Astrocyte (in vitro differentiated cells and primary cell): ENCODE measurements around the gene HYKK. TPM values are rescaled to one million over a fixed set of nuclear protein-coding genes. Genes with fewer than 3 reads are reported as not detected.
A peak's percentile ranks its signal among the peaks of the same experiment; 100 is the strongest.

Experiments used
- DNase-seq: peaks from one replicate; pipeline ENCODE4 v3.0.0-alpha.2; 2010; ENCODE audit warnings: low read depth
- FAIRE-seq: peaks from 2 replicates; lab custom pipeline; 2011; peaks lifted over from hg19 to GRCh38; lab: Jason Lieb, UNC
- H2AFZ ChIP-seq: 2 replicates; pipeline ENCODE4 v1.6.0; 2012; ENCODE audit warnings: low read depth, low read length, inconsistent platforms
- H3K27ac ChIP-seq: 2 replicates; pipeline ENCODE4 v1.5.1; 2011; ENCODE audit warnings: low read depth, low read length, inconsistent platforms
- H3K27me3 ChIP-seq: 2 replicates; pipeline ENCODE4 v1.6.0; 2011; ENCODE audit warnings: low read length, inconsistent platforms; ENCODE audit not compliant: insufficient read depth
- H3K36me3 ChIP-seq: 2 replicates; pipeline ENCODE4 v1.5.1; 2011; ENCODE audit warnings: low read length, inconsistent platforms; ENCODE audit not compliant: insufficient read depth
- H3K4me1 ChIP-seq: 2 replicates; pipeline ENCODE4 v1.5.1; 2011; ENCODE audit warnings: low read length, inconsistent platforms; ENCODE audit not compliant: insufficient read depth
- H3K4me2 ChIP-seq: 2 replicates; pipeline ENCODE4 v1.6.0; 2012; ENCODE audit warnings: low read length, inconsistent platforms
- H3K4me3 ChIP-seq: 2 replicates; pipeline ENCODE4 v1.5.1; 2011; ENCODE audit warnings: low read depth, mild to moderate bottlenecking, low read length, inconsistent platforms; ENCODE audit not compliant: insufficient read depth
- H3K79me2 ChIP-seq: 2 replicates; pipeline ENCODE4 v1.6.0; 2012; ENCODE audit warnings: mild to moderate bottlenecking, low read length, inconsistent platforms; ENCODE audit not compliant: insufficient read depth
- H3K9ac ChIP-seq: 2 replicates; pipeline ENCODE4 v1.6.0; 2012; ENCODE audit warnings: mild to moderate bottlenecking, low read length, inconsistent platforms
- H3K9me3 ChIP-seq: 2 replicates; pipeline ENCODE4 v1.5.1; 2012; ENCODE audit warnings: low read depth, mild to moderate bottlenecking, low read length, inconsistent platforms; ENCODE audit not compliant: insufficient read depth
- H4K20me1 ChIP-seq: 2 replicates; pipeline ENCODE4 v1.6.0; 2012; ENCODE audit warnings: low read length, inconsistent platforms; ENCODE audit not compliant: insufficient read depth
- H3K27ac Mint-ChIP-seq: one replicate; pipeline ENCODE4 v1.8.0; 2021; ENCODE audit warnings: mild to moderate bottlenecking, mixed read lengths; ENCODE audit not compliant: unreplicated experiment
- H3K27me3 Mint-ChIP-seq: one replicate; pipeline ENCODE4 v1.8.0; 2021; ENCODE audit warnings: low read depth, mixed read lengths; ENCODE audit not compliant: unreplicated experiment
- H3K36me3 Mint-ChIP-seq: one replicate; pipeline ENCODE4 v1.8.0; 2021; ENCODE audit warnings: low read depth, mixed read lengths; ENCODE audit not compliant: unreplicated experiment
- H3K4me1 Mint-ChIP-seq: one replicate; pipeline ENCODE4 v1.8.0; 2021; ENCODE audit warnings: low read depth, mixed read lengths; ENCODE audit not compliant: unreplicated experiment
- H3K4me3 Mint-ChIP-seq: one replicate; pipeline ENCODE4 v1.8.0; 2021; ENCODE audit warnings: mild to moderate bottlenecking, moderate library complexity, mixed read lengths; ENCODE audit not compliant: unreplicated experiment
- H3K9me3 Mint-ChIP-seq: one replicate; pipeline ENCODE4 v1.8.0; 2021; ENCODE audit warnings: mild to moderate bottlenecking, mixed read lengths; ENCODE audit not compliant: unreplicated experiment
- CTCF ChIP-seq: IDR thresholded peaks from 2 replicates; pipeline ENCODE4 v1.5.1; 2011; ENCODE audit warnings: low read depth, mild to moderate bottlenecking, inconsistent platforms, low read length, moderate library complexity; ENCODE audit not compliant: insufficient read depth
- EZH2 ChIP-seq: IDR thresholded peaks from 2 replicates; pipeline ENCODE4 v1.6.1; 2012; ENCODE audit warnings: mild to moderate bottlenecking, low read length, inconsistent platforms; ENCODE audit not compliant: insufficient read depth
- total RNA-seq: library from RNA; stranded (reverse); gene quantifications from 2 replicates; pipeline ENCODE4 v1.2.1, GENCODE V29; 2021

Gene HYKK
- total RNA-seq, 1 donor from 2014 or later: 1.3 TPM

GRCh38 chr15:78540141-78540870 is 32.9 kb downstream of the HYKK start, which contains the start of gene PSMA4:
Gene PSMA4, plus strand, starts transcription at chr15:78540444. Its CDS starts 1,484 bp downstream, at chr15:78541928.
- TF ChIP-seq EZH2 (no peak), CTCF (no peak)
- DNase-seq: peak; percentile 64

GRCh38 chr15:78540871-78541743 is 33.7 kb downstream of the HYKK start:
- Mint-ChIP-seq H3K27me3 (no peaks in the 10 kb centered on the region), H3K4me1 (peaks cover 18% of the 10 kb centered on the region), H3K9me3 (no peaks in the 10 kb centered on the region), H3K36me3 (peaks cover 8% of the 10 kb centered on the region), H3K27ac (peak overlapping the region; percentile 93), H3K4me3 (peak overlapping the region; percentile 99)
- Histone ChIP-seq H3K4me1 (peaks cover 10% of the 10 kb centered on the region), H3K9me3 (no peaks in the 10 kb centered on the region), H4K20me1 (peaks cover 34% of the 10 kb centered on the region), H3K9ac (peak overlapping the region; percentile 97), H3K36me3 (peaks cover 17% of the 10 kb centered on the region), H3K4me3 (peak overlapping the region; percentile 96), H3K27me3 (no peaks in the 10 kb centered on the region), H3K79me2 (peaks cover 34% of the 10 kb centered on the region), H3K27ac (peak overlapping the region; percentile 97), H2AFZ (peak overlapping the region; percentile 86), H3K4me2 (peak overlapping the region; percentile 91)
- DNase-seq (no peak), FAIRE-seq (no peak)
- no peak for TF ChIP-seq CTCF
- TF ChIP-seq EZH2: no peak

More at GRCh38 chr15:78540141-78540870, 32.9 kb downstream of the HYKK start, which contains the start of gene PSMA4:
- H3K36me3 Mint-ChIP-seq: peaks cover 2% of the 10 kb centered on the region
- H3K27me3 Mint-ChIP-seq: no peaks in the 10 kb centered on the region
- Histone ChIP-seq H4K20me1 (peaks cover 29% of the 10 kb centered on the region), H3K4me1 (peaks cover 10% of the 10 kb centered on the region), H3K9ac (peak within 1 kb of the TSS; percentile 97), H3K27ac (peak within 1 kb of the TSS; percentile 97), H3K4me2 (peak within 1 kb of the TSS; percentile 91), H2AFZ (peak within 1 kb of the TSS; percentile 86), H3K4me3 (peak within 1 kb of the TSS; percentile 96), H3K36me3 (peaks cover 9% of the 10 kb centered on the region), H3K9me3 (no peaks in the 10 kb centered on the region), H3K27me3 (no peaks in the 10 kb centered on the region), H3K79me2 (peaks cover 34% of the 10 kb centered on the region)
- no peak for FAIRE-seq
- H3K4me1 Mint-ChIP-seq: peaks cover 18% of the 10 kb centered on the region
- peak within 1 kb of the TSS; percentile 99 for H3K4me3 Mint-ChIP-seq
- no peaks in the 10 kb centered on the region for H3K9me3 Mint-ChIP-seq
- peak within 1 kb of the TSS; percentile 97 for H3K27ac Mint-ChIP-seq
